Adipocyte (in vitro differentiated cells): Measurements from ENCODE around the gene GPRC5A.
A peak's percentile ranks its signal among the peaks of the same experiment; 100 is the strongest.

ENCODE experiments used
- DNase-seq: peaks from one replicate; pipeline ENCODE4 v3.0.0-alpha.2; 2015; ENCODE audit warnings: low read depth
- H3K27me3 ChIP-seq: replicated peaks from 2 replicates; pipeline ENCODE4 v1.7.0; 2013; ENCODE audit warnings: mild to moderate bottlenecking, low read length, moderate library complexity; ENCODE audit not compliant: control insufficient read depth, insufficient read depth
- H3K36me3 ChIP-seq: 2 replicates; pipeline ENCODE4 v1.7.0; 2013; ENCODE audit warnings: low read length, mild to moderate bottlenecking, moderate library complexity; ENCODE audit not compliant: control insufficient read depth, insufficient read depth, severe bottlenecking
- H3K4me1 ChIP-seq: 2 replicates; pipeline ENCODE4 v1.7.0; 2013; ENCODE audit warnings: mild to moderate bottlenecking, low read length, moderate library complexity; ENCODE audit not compliant: control insufficient read depth, insufficient read depth
- H3K4me3 ChIP-seq: 2 replicates; pipeline ENCODE4 v1.7.0; 2013; ENCODE audit warnings: mild to moderate bottlenecking, low read length, moderate library complexity
- H3K9ac ChIP-seq: 2 replicates; pipeline ENCODE4 v1.7.0; 2013; ENCODE audit warnings: mild to moderate bottlenecking, low read length, moderate library complexity
- H3K9me3 ChIP-seq: 2 replicates; pipeline ENCODE4 v1.7.0; 2013; ENCODE audit warnings: mild to moderate bottlenecking, low read length, moderate library complexity; ENCODE audit not compliant: control insufficient read depth

Gene GPRC5A

DNA sequence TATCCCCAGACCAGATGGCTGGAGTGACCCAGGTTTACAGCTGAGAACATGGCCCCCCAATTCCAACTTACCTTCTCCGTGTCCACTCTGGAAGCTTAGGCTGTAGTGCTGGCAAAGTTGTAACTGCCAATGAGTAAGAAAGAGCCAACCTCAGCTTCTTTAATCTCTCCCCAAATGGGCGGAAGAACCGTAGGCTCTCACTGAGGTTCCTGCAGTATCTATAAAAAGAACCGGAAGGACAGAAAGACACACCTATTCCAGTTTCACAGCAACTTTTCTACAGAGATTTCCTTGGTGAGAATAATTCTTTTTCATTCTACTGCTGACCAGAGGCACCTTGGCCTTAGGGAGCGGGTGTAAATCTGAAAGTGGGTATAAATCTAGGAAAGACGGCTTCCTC lies 60.7 kb downstream of the GPRC5A start, which contains the start of gene GPRC5D:
TSS of gene GPRC5D (minus strand) at position 135 of the 400 bp plus-strand sequence. CDS start 1,786 bp downstream, outside the sequence.
- no peaks in the 10 kb centered on the region for H3K9me3 ChIP-seq
- H3K9ac ChIP-seq: no peak within 1 kb of the TSS
- DNase-seq: no peak

DNA sequence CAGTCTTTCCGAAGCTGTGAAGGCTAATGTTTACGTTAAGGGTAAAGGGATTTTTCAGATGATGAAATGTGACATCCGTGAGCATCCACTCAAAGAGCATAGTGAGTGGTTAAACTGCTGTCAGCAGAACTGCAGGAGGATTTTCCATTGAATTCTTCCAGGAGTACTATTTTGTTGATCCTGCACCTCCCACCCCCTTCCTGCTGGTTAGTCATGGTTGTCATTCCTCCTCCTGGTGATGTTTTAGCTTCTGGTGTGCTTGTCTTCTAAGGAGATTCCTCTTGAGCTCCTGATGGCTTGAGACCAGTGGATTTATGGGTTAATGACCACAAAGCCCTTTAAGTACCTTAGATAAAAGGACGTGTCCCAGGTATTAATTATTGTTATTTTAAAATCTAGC lies 63.0 kb downstream of the GPRC5A start:
- peak; percentile 32 for DNase-seq
- H3K9ac ChIP-seq: no peak overlapping the region
- no peak overlapping the region for H3K4me3 ChIP-seq
- no peaks in the 10 kb centered on the region for H3K9me3 ChIP-seq
- no peaks in the 10 kb centered on the region for H3K4me1 ChIP-seq
- no peaks in the 10 kb centered on the region for H3K36me3 ChIP-seq
- no peaks in the 10 kb centered on the region for H3K27me3 ChIP-seq

More for the DNA sequence above, 60.7 kb downstream of the GPRC5A start, which contains the start of gene GPRC5D:
- no peak within 1 kb of the TSS for H3K4me3 ChIP-seq
- H3K27me3 ChIP-seq: no peaks in the 10 kb centered on the region
- peaks cover 6% of the 10 kb centered on the region for H3K4me1 ChIP-seq
- no peaks in the 10 kb centered on the region for H3K36me3 ChIP-seq

DNA sequence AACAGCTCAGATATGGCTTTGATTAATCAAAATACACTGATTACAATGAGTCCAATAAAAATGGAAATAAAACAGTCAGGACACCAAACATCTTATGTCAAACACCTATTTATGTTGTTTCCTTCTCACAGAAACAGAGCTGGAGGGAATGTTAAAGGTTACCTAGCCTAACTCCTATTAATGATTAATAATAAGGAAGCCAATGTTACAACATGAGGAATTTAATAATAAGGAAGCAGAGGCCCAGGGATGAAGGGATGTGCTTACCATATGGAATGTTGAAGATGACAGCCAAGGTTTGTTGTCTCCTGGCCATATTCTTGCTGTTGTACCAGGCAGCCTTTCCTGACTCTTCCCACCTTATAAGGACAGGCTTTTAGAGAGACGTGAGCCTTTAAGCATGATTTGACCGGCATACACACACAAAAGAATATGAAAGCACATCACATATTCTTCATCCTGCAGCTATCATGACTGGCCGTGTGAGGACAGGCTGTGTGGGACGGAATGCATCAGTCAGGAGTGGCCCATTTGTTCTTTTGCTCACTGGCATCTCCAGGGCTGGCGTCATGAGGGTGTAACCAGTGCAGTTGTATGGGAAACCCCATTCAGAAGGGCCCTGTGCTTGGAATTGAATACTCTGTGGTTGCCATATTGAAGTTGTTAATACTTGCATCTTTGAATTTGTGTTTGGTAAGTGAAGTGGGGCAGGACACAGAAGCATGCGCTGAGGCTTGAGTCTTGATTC lies 63.7 kb downstream of the GPRC5A start:
- no peak overlapping the region for H3K9ac ChIP-seq
- no peaks in the 10 kb centered on the region for H3K27me3 ChIP-seq
- H3K36me3 ChIP-seq: no peaks in the 10 kb centered on the region
- H3K9me3 ChIP-seq: no peaks in the 10 kb centered on the region
- DNase-seq: no peak
- H3K4me1 ChIP-seq: no peaks in the 10 kb centered on the region
- H3K4me3 ChIP-seq: no peak overlapping the region

- Histone ChIP-seq H3K4me3 (no peak overlapping the region), H3K27me3 (no peaks in the 10 kb centered on the region), H3K9me3 (no peaks in the 10 kb centered on the region), H3K4me1 (no peaks in the 10 kb centered on the region), H3K36me3 (no peaks in the 10 kb centered on the region), H3K9ac (no peak overlapping the region)
- DNase-seq: no peak
These were observed 67.5 kb downstream of the GPRC5A start for GRCh38 chr12:12958886-12959285.

- H3K9me3 ChIP-seq: no peaks in the 10 kb centered on the region
- no peaks in the 10 kb centered on the region for H3K27me3 ChIP-seq
- no peaks in the 10 kb centered on the region for H3K4me1 ChIP-seq
- H3K4me3 ChIP-seq: no peak overlapping the region
- H3K36me3 ChIP-seq: peaks cover 3% of the 10 kb centered on the region
- H3K9ac ChIP-seq: no peak overlapping the region
- no peak for DNase-seq
These were observed 69.4 kb downstream of the GPRC5A start for GRCh38 chr12:12960639-12961209.

DNA sequence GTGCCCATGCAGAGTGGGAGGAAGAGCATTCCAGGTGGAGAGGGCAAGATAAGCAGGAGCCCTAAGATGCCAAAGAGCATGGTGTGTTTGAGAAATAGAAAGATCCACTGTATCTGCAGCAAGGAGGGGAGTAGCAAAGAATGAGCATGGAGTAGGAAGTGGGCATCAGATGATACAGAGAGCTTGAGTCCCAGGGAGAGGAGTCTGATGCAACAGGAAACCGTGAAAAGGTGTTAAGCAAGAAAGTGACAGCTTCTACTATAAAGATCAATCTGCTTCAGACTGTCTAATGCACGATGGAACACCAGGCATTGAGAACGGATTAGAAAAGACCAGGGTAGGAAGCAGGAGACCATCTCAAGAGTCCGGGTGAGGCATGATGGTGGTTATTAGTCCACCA lies 72.9 kb downstream of the GPRC5A start:
- Histone ChIP-seq H3K4me1 (no peaks in the 10 kb centered on the region), H3K27me3 (no peaks in the 10 kb centered on the region), H3K9me3 (no peaks in the 10 kb centered on the region), H3K36me3 (peaks cover 17% of the 10 kb centered on the region), H3K9ac (no peak overlapping the region), H3K4me3 (no peak overlapping the region)
- no peak for DNase-seq

DNA sequence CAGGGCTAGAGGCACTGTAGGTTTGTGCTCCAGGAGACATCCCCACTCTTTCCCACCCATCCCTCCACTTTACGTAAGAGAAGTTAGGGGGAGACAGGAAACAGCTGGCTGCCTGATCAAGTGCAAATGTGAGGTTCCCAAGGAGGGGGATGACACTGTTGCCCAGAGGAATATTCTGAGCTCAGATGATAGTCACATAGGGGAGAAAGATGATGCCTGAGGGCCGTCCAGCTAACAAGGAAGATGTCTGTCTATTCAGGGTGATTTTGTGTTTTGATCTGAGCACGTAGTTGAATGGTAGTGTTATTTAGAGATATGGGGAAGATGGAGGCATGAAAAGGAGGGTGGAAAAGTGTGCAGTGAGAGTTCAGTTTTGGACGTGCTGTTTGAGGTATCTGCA lies 74.5 kb downstream of the GPRC5A start:
- H3K27me3 ChIP-seq: no peaks in the 10 kb centered on the region
- H3K4me1 ChIP-seq: no peaks in the 10 kb centered on the region
- H3K36me3 ChIP-seq: peaks cover 19% of the 10 kb centered on the region
- H3K4me3 ChIP-seq: no peak overlapping the region
- DNase-seq: no peak
- H3K9me3 ChIP-seq: no peaks in the 10 kb centered on the region
- H3K9ac ChIP-seq: no peak overlapping the region
